Pons (tissue), 1 donor: ENCODE data around the gene WDR46.

Experiments
- DNase-seq: peaks from one replicate; pipeline ENCODE4 v3.0.0-alpha.2; 2016; ENCODE audit warnings: low spot score

Gene WDR46, protein sequence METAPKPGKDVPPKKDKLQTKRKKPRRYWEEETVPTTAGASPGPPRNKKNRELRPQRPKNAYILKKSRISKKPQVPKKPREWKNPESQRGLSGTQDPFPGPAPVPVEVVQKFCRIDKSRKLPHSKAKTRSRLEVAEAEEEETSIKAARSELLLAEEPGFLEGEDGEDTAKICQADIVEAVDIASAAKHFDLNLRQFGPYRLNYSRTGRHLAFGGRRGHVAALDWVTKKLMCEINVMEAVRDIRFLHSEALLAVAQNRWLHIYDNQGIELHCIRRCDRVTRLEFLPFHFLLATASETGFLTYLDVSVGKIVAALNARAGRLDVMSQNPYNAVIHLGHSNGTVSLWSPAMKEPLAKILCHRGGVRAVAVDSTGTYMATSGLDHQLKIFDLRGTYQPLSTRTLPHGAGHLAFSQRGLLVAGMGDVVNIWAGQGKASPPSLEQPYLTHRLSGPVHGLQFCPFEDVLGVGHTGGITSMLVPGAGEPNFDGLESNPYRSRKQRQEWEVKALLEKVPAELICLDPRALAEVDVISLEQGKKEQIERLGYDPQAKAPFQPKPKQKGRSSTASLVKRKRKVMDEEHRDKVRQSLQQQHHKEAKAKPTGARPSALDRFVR

DNA sequence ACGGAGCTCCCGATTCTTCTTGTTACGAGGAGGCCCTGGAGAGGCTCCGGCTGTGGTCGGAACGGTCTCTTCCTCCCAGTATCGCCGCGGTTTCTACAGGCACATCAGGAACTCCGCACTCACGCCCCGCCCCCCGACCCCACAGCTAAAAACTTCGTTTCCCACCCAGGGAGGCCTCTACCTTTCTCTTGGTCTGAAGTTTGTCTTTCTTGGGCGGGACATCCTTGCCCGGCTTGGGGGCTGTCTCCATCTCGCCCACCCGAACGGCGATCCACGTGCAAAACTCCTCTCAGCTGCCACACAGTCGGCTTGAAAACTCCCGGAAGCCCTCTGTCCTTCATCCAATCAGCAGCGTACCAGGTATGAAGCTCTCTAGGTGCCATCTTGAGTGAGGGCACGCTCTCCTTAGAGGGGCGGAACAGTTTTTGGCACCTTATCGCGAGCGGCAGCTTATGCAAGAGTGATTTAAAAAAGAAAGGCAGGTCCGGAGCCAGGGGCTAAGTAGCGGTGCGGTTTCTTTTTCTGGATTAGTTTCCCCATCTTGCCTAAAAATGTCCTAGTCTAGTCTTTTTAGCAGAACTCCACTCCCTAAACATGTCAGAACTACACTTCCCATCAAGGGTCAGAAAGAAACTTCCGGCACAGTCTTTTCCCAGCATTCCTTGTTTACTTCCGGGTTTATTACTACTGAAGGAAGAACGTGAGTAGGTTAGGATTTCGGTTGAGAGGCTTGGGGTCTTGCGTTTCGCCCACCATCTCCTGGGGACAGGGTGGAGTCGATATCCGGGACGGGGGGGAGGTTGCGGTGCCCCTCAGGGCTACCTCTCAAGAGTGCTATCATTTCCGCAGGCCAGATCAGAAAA is at the start of gene WDR46, which contains the start of gene PFDN6:
Gene WDR46, minus strand, starts transcription at position 319 of the 863 bp plus-strand sequence. Its CDS starts 69 bp downstream, at position 250.
Gene PFDN6, plus strand, starts transcription at position 681 of the 863 bp plus-strand sequence. CDS start 256 bp downstream, outside the sequence.
- peak; percentile 99 for DNase-seq

DNA sequence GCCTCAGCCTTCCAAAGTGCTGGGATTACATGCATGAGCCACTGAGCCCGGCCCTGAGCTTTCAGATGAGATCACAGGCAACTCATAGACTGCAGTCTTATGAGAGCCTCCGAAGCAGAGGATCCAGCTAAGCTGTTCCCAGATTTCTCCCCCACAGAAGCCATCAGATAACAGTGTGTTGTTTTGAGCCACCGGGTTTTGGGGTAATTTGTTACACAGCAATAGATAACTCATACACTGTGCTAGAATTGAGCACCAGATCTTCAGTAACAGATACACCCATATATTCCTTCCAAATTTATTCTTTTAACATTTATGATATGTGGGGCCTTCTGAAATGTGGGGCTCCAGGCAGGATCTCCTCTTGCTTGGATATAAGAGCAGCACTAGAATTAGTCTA is 47.5 kb upstream of the WDR46 start:
- no peak for DNase-seq

DNA sequence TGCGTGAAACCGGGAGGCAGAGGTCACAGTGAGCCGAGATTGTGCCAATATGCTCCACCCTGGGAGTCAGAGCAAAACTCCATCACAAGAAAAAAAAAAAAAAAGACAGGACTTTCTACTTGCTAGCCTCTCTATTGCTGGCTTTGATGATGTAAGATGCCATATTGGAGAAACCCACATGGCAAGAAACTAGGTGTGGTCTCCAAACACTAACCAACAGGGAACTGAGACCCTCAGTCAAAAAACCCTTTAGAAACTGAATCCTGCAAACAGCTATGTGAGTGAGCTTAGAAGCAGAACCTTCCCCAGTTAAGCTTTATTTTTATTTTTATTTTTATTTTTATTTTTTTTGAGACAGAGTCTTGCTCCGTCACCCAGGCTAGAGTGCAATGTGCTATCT is 46.9 kb upstream of the WDR46 start:
- no peak for DNase-seq

- DNase-seq = no peak
These were observed 44.6 kb upstream of the WDR46 start for GRCh38 chr6:33333666-33334065.

DNA sequence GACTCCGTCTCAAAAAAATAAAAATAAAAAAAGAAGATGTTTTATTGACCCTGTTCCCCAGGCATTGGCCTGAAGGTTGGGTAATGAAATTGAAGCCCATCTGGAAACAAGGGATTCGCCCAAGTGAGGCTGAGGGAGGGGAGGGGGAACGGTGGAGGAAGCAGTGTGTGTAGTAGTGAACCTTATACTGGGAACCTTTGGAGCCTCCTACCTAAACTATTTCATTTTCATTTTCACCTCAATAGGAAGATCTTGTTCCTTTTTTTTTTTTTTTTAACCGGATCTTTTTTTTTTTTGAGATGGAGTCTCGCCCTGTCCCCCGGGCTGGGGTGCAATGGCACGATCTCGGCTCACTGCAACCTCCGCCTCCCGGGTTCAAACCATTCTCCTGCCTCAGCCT is 41.7 kb upstream of the WDR46 start:
- no peak for DNase-seq

- no peak for DNase-seq
These were observed 40.0 kb upstream of the WDR46 start for GRCh38 chr6:33329058-33329457.

DNA sequence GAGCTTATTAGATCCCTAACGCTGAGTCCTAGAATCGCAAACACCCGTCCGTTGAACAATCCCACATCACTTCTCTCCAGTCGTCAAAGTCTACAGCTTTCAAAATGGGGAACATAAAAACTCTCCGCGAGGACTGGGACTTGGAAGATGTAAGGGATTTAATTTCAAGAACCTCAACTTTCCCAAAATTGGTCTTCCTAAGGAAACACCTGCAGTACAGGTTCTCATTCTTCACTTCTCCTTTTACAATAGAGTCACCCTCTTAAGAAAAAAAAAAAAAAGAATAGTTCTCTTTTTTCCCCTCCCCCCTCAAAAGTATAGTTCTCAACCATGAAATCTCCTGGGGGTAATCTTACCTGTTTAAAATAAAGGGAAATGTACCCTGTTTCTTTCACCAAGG is 35.1 kb upstream of the WDR46 start:
- DNase-seq = no peak

DNA sequence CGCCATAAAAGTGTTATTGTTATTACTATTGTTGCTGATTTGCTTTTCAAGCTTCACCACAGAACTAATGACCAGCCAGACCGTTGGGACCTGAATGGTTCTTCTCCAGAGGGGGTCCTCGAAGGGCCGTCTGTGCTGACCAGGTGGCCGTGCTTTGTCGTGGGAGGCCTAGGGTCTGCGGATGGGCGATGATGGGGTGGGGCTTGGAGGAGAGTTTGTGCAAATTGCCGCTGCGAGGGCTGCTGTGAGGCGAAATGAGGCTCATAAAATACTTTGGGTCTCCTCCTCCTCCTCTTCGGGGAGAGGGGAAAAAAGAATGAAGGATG is 34.5 kb upstream of the WDR46 start:
- DNase-seq = no peak

DNA sequence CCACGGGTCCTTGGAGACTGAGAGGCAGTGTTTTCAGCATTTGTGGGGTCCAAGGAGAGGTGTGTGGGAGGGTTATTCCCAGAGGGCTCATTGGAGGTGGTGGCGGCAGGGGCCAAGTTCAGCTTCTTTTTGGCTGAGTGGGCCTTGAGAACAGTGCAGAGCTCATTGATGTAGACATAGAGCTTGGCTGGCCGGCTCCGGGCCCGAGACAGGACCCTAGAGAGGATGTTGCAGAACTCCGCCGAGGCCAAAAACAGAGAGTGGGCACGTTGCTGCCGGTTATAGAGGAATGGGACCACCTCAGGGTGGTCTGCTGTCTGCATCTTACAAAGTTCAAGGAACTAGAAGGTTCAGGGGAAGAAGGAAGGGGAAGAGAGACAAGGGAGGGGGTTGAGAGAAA is 32.2 kb upstream of the WDR46 start:
- DNase-seq = no peak

GRCh38 chr6:33320315-33321181 is 31.5 kb upstream of the WDR46 start:
- DNase-seq = no peak

DNA sequence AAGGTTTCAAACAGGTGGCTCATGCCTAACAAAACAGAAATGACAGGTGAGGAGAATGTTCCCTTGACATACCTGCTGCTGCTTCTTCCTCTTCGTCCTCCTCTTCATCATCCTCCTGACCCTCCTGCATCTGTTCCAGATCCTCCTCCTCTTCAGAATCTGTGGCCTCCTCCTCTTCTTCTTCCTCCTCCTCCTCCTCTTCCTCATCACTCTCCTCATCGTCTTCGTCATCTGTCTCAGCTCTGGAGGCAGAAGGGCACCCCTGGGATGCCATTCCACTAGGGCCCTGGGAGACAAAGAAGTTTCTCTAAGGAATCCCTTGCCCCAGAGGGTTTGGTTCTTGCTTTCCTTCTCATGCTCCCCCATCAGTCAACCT is 30.9 kb upstream of the WDR46 start:
- DNase-seq = no peak

DNA sequence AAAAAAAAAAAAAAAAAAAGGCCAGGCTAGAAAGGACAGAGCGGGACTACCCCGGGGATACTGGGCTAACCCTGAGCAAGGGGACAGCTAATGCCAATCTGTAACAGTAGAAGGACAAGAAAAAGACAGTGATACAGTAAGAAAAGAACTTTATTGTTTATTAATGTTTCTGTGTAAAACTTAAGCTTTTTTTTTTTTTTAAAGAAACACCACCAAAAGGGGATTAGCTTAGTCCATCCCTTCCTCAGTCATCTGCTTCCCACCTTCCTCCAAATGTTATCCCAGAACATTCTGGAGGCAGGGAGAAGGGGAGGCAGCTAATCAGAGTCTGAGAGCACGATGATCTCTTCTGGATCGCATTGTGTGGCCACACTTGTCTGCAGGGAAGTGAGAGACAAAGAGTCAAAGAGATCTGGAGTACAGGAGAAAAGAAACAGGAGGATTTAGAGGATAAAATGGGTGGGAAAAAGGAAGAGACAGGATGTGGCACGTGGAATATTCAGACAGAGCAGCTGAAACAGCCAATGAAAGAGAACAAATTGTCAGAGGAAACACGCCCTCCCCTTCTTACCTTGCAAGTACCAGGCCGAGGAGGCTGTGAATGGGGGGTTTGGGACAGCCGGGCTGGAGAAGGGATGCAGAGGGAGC is 29.5 kb upstream of the WDR46 start:
- no peak for DNase-seq

DNA sequence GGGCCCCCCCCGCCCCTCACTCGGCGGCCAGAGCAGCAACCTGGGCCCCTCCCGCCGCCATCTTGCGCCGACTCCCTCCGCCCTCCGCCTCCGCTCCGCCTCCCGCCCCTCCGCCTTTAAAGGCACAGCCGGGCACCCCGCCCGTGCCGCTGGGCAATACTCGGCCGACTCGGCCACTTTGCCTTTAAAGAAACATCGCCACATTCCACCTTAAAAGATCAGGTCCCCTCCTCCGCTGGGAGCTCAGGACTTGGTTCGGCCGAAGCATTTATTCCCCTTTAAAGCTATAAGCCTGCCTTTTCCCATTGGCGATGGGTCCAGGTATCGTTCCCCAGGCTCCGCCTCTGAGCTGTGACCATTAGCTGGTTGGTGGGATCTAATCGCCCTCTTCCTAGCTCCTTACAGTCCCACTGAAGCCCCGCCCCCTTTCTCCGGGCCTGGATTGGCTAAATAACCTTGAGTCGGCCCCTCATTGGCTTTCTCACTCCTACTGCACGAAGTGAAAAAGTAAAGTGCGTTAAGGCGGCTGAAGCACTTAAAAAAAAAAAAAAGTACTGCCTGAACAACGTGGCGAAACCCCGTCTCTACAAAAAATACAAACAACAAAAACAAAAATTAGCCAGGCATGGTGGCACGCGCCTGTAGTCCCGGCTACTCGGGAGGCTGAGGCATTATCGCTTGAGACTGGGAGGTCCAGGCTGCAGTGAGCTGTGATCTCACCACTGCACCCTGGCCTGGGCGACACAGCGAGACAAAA is 28.8 kb upstream of the WDR46 start, which contains the start of gene ZBTB22:
Gene ZBTB22, minus strand, starts transcription at position 76 of the 757 bp plus-strand sequence. CDS start 828 bp downstream, outside the sequence.
- DNase-seq = peak; percentile 99

GRCh38 chr6:33317419-33317668 is 28.3 kb upstream of the WDR46 start:
- no peak for DNase-seq

DNA sequence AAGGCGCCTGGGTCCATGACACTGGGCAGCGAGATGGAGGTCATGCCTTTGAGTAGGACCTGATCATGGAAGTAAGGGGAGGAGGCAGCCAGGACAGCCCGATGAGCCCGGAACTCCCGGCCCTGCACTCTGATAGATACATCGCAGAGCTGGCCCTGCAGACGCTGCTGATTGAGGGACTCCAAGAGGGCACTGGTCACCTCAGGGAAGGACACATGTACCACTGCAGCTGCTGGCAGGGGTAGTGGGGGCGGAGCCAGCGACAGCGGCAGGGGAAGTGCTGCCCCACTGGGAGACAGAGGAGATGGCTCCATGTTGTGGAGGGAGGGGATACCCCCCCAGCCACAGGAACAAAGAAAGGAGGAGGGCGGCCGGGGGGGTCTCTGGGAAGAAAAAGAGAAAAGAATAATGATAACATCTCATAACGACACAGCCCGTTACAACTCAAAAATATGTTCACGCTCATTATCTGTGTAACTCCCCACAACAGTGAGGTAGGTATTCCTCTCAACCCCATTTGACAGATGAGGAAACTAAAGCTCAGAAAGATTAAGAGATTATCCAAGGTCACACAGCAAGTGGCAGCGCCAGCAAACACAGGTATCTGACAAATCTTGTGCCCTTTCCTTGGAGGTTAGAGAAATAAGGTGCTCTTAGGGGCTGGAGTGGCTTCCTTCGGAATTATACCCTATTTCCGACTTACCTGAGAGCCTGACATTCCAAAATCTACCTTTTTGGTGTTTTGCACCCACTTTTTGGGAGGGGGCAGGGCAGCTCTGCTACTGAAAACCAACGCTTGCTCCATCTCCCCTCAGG is 27.8 kb upstream of the WDR46 start:
- peak; percentile 25 for DNase-seq

DNA sequence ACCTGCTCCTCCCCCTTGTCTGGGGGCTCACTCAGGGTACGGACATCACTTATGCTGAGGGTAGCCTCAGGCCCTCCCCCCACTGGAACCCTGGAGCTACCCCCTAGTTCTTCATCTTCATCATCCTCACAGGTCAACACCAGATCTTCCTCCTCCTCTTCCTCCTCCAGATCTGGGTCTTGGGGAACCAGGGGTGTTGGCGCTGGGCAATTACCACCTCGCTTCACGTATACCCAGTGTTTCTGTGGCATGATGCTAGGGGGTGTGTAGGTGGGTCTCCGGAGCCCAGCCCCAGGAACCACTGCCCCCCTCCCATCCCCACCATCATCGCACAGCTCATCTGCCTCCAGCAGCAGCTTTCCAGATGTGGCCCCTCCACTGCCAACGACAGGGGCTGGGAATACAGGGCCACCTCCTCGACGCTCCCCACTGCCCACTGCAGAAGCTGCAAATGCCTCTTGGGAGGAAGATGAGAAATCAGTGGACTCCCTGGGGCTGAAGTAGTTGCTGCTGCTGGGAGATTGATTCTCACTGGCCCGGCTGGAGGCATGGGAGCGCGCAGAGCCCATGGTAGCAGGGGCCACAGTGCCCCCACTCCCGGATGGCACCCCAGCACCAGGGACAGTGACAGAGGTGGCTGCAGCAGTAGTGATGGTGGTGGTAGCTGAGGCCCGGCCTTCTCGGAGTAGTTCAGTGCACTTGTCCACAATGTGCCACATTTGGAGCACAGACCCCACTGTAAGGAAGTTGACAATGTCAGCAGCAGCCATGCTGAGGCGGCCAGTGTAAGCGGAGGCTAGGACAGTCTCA is 27.0 kb upstream of the WDR46 start:
- DNase-seq = no peak

- DNase-seq = no peak
These were observed 26.1 kb upstream of the WDR46 start for GRCh38 chr6:33314943-33315792.

DNA sequence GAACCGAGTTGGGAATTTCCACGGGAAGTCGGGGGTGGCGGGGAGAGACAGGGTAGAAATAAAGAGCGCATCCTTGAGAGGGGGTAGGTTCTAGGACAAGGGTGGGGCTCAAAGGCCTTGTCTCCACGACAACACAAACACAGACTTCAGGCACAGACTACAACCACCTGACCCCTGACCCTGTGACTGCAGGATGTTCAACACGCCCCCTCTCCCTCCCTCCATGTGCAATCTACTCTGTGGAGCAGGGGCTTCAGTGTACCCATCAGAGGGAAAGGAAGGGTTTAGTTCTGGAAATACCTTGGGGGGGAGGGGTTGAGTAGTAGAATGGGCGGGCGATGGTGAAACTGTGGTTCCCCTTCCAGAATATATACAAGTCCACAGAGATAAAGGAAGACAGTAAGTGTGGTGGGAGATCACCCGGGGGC is 25.5 kb upstream of the WDR46 start:
- DNase-seq = peak; percentile 62
